ENCODE results near the gene MARCO.

DNA sequence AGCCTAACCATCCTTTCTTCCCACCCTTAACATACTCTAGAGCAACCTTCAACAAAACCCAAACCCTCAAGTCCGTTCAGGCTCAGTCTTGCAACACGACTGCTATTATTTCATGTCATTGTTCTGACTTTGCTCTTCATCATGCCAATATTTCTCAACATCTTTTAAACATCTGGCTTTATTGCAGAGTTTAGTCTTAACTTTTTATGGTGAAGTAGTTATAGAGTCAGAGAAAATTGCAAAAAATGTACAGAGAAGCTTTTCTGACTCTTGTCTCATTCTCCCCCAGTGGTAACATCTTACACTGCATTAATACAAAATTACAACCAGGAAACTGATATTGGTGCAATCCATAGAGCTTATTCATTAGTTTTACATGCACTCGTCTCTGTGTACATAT, 3.9 kb downstream of the MARCO start:
- TF ChIP-seq GATA3 (IDR thresholded peaks at IDR 0.05; ENCODE audit: low read depth, low read length) (no peak), GATA2 (IDR thresholded peaks at IDR 0.05; ENCODE audit: low read depth, low read length) (no peak)

Data from SH-SY5Y (cell line).